Duodenal mucosa (tissue), 2 donors: Measurements from ENCODE around the gene APAF1.

Experiments used
- H3K27ac ChIP-seq: one replicate; pipeline ENCODE4 v1.7.0; 2013; ENCODE audit warnings: low read depth, low read length
- H3K27me3 ChIP-seq, 2 donors: one replicate each; pipeline ENCODE4 v1.7.0; 2013; ENCODE audit warnings: low read length in 2 of 2, control low read depth in 1 of 2; ENCODE audit not compliant: insufficient read depth in 2 of 2, control insufficient read depth in 1 of 2
- H3K36me3 ChIP-seq, 2 donors: one replicate each; pipeline ENCODE4 v1.7.0; 2013; ENCODE audit warnings: low read length in 2 of 2, control low read depth in 1 of 2; ENCODE audit not compliant: insufficient read depth in 2 of 2, control insufficient read depth in 1 of 2
- H3K4me1 ChIP-seq, 2 donors: one replicate each; pipeline ENCODE4 v1.7.0; 2013; ENCODE audit warnings: low read length in 2 of 2, control low read depth in 1 of 2; ENCODE audit not compliant: insufficient read depth in 2 of 2, control insufficient read depth in 1 of 2
- H3K4me3 ChIP-seq, 2 donors: one replicate each; pipeline ENCODE4 v1.7.0; 2013; ENCODE audit warnings: low read length in 2 of 2, low read depth in 1 of 2
- H3K9ac ChIP-seq, 2 donors: one replicate each; pipeline ENCODE4 v1.7.0; 2013; ENCODE audit warnings: low read length in 2 of 2, low read depth in 1 of 2
- H3K9me3 ChIP-seq, 2 donors: one replicate each; pipeline ENCODE4 v1.7.0; 2013; ENCODE audit warnings: low read length in 2 of 2, control low read depth in 1 of 2; ENCODE audit not compliant: control insufficient read depth in 1 of 2

The APAF1 gene

DNA sequence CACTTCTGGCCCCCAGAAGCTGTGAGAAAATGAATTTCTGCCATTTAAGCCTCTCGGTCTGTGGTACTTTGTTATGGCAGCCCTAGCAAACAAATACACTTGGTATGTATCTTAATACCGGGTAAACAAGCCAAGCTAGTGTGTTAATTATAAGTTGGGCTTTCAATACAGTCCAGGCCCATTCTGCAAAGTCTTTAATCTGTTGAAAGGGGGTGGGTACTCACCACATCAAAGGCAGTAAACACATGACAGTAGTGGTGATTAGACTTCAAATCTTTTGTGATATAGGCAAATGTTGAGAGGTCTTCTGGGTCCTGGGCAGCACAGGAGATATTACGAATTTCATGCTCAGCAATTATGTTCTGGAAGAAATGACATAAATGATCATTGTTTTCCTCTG lies 127.7 kb downstream of the APAF1 start:
- no peaks in the 10 kb centered on the region for H3K9me3 ChIP-seq
- no peaks in the 10 kb centered on the region for H3K27me3 ChIP-seq
- no peaks in the 10 kb centered on the region for H3K36me3 ChIP-seq
- no peaks in the 10 kb centered on the region for H3K4me1 ChIP-seq
- no peak overlapping the region for H3K9ac ChIP-seq
- no peak overlapping the region for H3K4me3 ChIP-seq
- H3K27ac ChIP-seq, result no peak overlapping the region

DNA sequence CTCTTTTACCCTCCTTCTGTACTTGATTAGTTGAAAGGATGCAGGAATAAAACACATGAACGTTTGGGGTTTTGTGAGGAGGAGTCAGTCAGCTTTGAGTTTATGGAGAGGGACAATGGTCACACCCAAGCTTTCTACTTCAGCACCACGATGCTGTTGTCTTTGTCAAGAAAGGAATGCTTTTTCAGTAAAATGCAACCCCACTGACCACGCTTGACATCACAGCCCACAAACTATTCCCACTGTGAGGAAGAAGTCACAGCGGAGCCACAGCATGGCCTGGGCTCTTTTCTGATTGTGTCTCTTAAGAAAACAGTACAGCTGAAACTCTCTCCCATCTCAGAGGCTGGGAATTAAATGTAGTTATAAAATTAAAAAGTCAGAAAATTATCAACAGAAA lies 135.2 kb downstream of the APAF1 start:
- H3K4me3 ChIP-seq, result no peak overlapping the region
- H3K9ac ChIP-seq, result no peak overlapping the region
- no peaks in the 10 kb centered on the region for H3K9me3 ChIP-seq
- H3K27me3 ChIP-seq, result peaks cover 0 to 4% of the 10 kb centered on the region in 2 donors
- H3K27ac ChIP-seq, result no peak overlapping the region
- no peaks in the 10 kb centered on the region for H3K36me3 ChIP-seq
- no peaks in the 10 kb centered on the region for H3K4me1 ChIP-seq

- Histone ChIP-seq H3K9ac (no peak overlapping the region), H3K4me1 (no peaks in the 10 kb centered on the region), H3K9me3 (no peaks in the 10 kb centered on the region), H3K27ac (no peak overlapping the region), H3K27me3 (peaks cover 0 to 4% of the 10 kb centered on the region in 2 donors), H3K36me3 (no peaks in the 10 kb centered on the region), H3K4me3 (no peak overlapping the region)
Measured at GRCh38 chr12:98783420-98783819, 138.3 kb downstream of the APAF1 start.
